Uterus (tissue), 2 donors: ENCODE data around the gene MMS22L.

Experiments used
- POLR2A ChIP-seq, 2 donors: fragments of 450-650 bp; IDR thresholded peaks; one replicate each; pipeline ENCODE4 v1.6.1; 2016; ENCODE audit warnings: antibody characterized with exemption in 2 of 2, mild to moderate bottlenecking in 1 of 2, moderate library complexity in 1 of 2
- TF ChIP-seq, protein P1 (sequence below), 4 experiments: fragments of 200-600 bp in 2 of 4; fragments of 450-650 bp in 2 of 4; sonication (generic) in 2 of 4; IDR thresholded peaks; one replicate each; pipeline ENCODE4 v1.5.1; 2016 to 2019; ENCODE audit warnings: antibody characterized with exemption in 4 of 4, mild to moderate bottlenecking in 2 of 4, moderate library complexity in 1 of 4

DNA sequence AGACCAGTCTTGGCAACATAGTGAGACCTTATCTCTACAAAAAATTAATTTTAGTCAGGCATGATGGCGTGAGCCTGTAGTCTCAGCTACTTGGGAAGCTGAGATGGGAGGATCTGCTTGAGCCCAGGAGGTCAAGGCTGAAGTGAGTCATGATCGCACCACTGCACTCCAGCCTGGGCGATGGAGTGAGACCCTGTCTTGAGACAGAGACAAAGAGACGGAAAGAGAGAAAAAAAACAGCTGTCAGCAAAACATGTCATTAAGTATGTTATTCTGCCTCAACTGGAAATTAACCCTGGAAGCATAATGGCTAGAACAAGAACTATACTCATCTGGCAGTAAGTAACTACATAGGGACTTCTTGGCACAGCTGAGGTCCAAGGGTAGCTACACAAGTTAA, 7.2 kb downstream of the MMS22L start:
- TF ChIP-seq, protein P1, sequence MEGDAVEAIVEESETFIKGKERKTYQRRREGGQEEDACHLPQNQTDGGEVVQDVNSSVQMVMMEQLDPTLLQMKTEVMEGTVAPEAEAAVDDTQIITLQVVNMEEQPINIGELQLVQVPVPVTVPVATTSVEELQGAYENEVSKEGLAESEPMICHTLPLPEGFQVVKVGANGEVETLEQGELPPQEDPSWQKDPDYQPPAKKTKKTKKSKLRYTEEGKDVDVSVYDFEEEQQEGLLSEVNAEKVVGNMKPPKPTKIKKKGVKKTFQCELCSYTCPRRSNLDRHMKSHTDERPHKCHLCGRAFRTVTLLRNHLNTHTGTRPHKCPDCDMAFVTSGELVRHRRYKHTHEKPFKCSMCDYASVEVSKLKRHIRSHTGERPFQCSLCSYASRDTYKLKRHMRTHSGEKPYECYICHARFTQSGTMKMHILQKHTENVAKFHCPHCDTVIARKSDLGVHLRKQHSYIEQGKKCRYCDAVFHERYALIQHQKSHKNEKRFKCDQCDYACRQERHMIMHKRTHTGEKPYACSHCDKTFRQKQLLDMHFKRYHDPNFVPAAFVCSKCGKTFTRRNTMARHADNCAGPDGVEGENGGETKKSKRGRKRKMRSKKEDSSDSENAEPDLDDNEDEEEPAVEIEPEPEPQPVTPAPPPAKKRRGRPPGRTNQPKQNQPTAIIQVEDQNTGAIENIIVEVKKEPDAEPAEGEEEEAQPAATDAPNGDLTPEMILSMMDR (IDR thresholded peaks at IDR 0.05), result no peak
- no peak for TF ChIP-seq POLR2A (IDR thresholded peaks at IDR 0.05)
